GM23248 (cell line): ENCODE measurements around the gene NHLRC2.

Source experiments
- EZH2 ChIP-seq: fragments of 200-600 bp; sonication (generic); IDR thresholded peaks from 2 replicates; pipeline ENCODE4 v1.6.1; 2018; ENCODE audit warnings: antibody characterized with exemption, mild to moderate bottlenecking; ENCODE audit not compliant: insufficient read depth, poor library complexity, severe bottlenecking
- EZH2phosphoT487 ChIP-seq: fragments of 200-600 bp; sonication (generic); IDR thresholded peaks from 2 replicates; pipeline ENCODE4 v1.6.1; 2018; ENCODE audit warnings: antibody characterized with exemption, moderate library complexity, mild to moderate bottlenecking, low read depth; ENCODE audit not compliant: insufficient read depth

DNA sequence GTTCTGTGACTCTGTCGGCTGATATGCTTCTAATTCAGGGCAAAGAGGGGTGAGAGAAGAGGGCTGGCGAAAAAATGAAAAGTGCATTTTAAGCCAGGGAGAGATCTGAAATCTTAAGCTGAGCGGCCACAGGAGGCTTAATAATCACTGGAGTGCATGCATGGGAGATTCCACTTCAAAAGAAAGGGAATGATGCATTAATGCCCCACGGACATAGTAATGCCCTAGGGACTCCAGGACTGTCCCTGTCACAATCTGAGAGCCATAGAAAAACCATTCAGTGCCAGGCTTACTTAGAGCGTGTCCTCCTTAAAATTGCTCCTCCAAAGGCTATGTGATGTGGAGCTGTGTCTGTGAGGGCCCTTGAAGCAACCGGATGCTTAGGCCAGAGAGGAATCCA is 75.1 kb downstream of the NHLRC2 start:
- TF ChIP-seq EZH2 (no peak), EZH2phosphoT487 (no peak)
